Measurements from ENCODE around the gene CAMK1D.
A peak's percentile ranks its signal among the peaks of the same experiment; 100 is the strongest.
"Not testable (repeated sequence)": the region's sequence is repeated elsewhere in the genome, so short reads cannot be mapped to it uniquely, and the experiment has no call there.

Gene CAMK1D

GRCh38 chr10:12431151-12432101, 82.1 kb downstream of the CAMK1D start:
- DNase-seq (ENCODE audit: low read depth) = no peak

GRCh38 chr10:12432402-12433189, 83.2 kb downstream of the CAMK1D start:
- DNase-seq (ENCODE audit: low read depth) = no peak

DNA sequence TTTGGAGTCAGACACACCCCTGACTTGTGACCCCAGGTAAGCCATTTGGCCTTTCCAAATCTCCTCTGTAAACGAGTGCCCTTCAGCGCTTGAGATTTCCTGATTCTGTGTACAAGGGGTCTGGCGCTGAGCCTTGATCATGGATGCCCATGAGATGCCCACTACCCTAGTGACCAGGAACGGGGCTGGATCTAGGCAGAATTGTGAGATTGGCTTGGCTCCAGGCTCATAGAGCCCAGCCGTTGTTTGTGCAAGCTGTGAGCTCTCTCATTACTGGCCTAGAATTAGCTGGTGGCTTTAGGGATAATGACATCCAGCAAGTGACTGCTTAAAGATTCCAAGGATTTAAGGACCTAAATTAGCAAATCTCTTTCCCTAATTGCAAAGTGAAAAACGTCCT, 84.9 kb downstream of the CAMK1D start:
- no peak for DNase-seq (ENCODE audit: low read depth)

GRCh38 chr10:12434677-12435076, 85.3 kb downstream of the CAMK1D start:
- DNase-seq (ENCODE audit: low read depth) = not testable (repeated sequence)

- no peak for DNase-seq (ENCODE audit: low read depth)
These were observed 86.0 kb downstream of the CAMK1D start for GRCh38 chr10:12435348-12435747.

DNA sequence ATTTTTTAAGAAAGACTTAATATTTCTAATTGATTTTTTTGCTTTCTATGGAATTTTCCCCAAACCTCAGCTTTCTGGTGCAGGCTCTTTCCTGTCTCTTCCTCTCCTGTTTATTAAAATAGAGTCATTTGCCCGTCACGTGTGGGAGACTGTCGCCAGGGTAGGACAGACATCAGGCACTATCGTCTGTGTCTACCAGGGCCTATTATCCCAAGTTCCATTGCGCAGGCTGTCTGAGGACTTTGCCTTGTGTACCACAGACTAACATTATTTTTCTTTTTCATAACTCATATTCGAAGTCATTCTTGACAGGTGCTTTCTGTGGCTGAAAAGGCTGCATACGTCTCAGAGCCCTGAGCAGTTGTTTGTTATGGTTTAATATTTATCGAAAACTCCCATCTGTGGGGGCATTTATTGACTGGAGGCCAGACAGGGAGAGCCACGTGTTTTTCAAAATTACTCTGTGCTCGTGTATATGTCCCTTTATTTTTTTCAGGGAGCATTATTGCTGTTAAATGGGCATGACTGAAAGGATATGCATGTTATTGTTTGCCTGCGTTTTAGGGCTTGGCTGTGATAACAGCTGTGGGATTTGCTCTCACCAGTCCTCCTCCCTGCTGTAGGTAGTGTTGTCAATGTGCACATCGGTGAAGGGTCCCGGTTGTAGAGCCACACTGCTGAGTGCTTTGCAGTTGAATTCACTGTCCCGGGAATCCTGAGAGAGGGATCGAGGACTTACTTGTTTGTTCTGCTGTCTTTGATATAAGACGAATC, 89.8 kb downstream of the CAMK1D start:
- no peak for DNase-seq (ENCODE audit: low read depth)

- DNase-seq (ENCODE audit: low read depth) = not testable (repeated sequence)
These were observed 90.4 kb downstream of the CAMK1D start for GRCh38 chr10:12439767-12440166.

- DNase-seq (ENCODE audit: low read depth) = no peak
These were observed 93.7 kb downstream of the CAMK1D start for GRCh38 chr10:12443026-12443425.

DNA sequence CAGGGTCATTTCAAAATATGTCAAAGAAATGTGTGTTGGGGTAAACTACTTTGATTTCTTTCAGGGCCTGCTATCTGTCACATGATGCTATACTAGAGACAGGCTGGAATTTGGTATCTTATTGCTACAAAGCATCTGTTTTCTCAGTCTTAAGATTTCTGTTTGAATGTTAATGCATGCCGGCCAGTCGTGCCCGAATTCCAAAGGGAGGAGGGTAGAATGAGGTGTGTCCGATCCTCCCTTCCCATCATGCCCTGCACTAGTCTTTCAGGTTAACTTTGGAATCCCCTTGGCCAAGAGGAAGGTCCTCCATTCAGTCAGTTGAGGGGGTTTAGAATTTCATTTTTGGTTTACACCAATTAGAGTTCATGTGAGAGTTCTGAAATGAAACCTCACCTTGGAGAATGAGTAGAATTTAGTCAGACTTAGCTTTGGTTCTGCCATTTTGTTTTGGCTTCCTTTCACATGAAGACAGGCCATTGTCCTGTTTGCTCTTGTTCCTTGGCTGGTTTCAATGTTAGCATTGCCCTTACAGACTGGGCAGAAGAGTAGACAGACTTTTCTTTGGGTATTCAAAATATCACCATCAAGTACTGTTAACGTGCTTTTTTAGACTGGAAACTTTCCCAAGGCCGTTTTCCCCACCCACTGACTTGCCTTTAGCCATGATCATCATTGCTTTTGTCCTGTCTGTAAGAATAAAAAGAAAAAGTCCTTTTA, 95.8 kb downstream of the CAMK1D start:
- no peak for DNase-seq (ENCODE audit: low read depth)

- DNase-seq (ENCODE audit: low read depth) = no peak
These were observed 96.5 kb downstream of the CAMK1D start for GRCh38 chr10:12445701-12446334.

DNA sequence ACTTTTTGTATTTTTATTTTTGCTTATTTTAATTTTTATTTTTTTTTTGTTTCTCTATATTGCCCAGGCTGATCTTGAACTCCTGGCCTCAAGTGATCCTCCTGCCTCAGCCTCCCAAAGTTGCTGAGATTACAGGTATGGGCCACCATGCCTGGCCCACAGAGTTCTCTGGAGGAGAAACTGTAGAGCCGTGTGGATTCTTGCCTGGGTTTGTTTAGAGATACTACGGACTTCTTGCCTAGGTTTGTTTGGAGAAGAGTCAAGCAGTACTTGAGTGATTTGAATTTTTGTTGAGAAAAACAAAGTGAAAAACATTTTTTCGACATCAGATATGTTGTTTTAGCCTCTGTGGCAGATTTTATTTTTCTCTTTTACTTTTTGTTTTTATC, 99.0 kb downstream of the CAMK1D start:
- DNase-seq (ENCODE audit: low read depth) = no peak

GRCh38 chr10:12448729-12449391, 99.5 kb downstream of the CAMK1D start:
- DNase-seq (ENCODE audit: low read depth) = peak; percentile 58

- DNase-seq (ENCODE audit: low read depth) = no peak
These were observed 106.0 kb downstream of the CAMK1D start for GRCh38 chr10:12455318-12455717.

- DNase-seq (ENCODE audit: low read depth) = no peak
These were observed 106.4 kb downstream of the CAMK1D start for GRCh38 chr10:12455766-12456165.

GRCh38 chr10:12459340-12459739, 110.0 kb downstream of the CAMK1D start:
- DNase-seq (ENCODE audit: low read depth) = no peak

- no peak for DNase-seq (ENCODE audit: low read depth)
These were observed 110.4 kb downstream of the CAMK1D start for GRCh38 chr10:12459762-12460161.

DNA sequence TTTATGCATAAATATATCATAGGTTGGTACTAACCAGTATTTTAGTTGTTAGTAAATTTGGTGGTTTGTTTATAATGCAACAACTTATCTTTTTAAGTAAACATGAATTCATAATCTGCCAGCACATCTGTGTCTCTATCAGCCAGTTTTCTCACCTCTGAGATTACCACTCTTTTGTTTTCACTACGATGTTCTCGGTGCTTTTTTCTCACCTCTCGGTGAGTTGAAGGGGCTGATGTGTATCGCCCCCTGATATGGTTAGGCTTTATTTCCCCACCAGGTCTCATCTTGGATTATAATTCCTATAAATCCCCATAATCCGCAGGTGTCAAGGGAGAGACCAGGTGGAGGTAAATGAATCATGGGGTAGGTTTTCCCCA, 114.1 kb downstream of the CAMK1D start:
- no peak for DNase-seq (ENCODE audit: low read depth)

- no peak for DNase-seq (ENCODE audit: low read depth)
These were observed 116.2 kb downstream of the CAMK1D start for GRCh38 chr10:12465385-12466136.

- no peak for DNase-seq (ENCODE audit: low read depth)
These were observed 117.5 kb downstream of the CAMK1D start for GRCh38 chr10:12466704-12467305.
